HG02885 (cell line): Measurements from ENCODE around the gene EPS8L3.
"Not testable (repeated sequence)": the region's sequence is repeated elsewhere in the genome, so short reads cannot be mapped to it uniquely, and the experiment has no call there.

Source experiments
- ATAC-seq: cut with Tn5 transposase; IDR thresholded peaks from one replicate; pipeline ENCODE4 v1.9.1; 2021; ENCODE audit warnings: mild to moderate bottlenecking; ENCODE audit not compliant: unreplicated experiment, poor library complexity

EPS8L3 gene

DNA sequence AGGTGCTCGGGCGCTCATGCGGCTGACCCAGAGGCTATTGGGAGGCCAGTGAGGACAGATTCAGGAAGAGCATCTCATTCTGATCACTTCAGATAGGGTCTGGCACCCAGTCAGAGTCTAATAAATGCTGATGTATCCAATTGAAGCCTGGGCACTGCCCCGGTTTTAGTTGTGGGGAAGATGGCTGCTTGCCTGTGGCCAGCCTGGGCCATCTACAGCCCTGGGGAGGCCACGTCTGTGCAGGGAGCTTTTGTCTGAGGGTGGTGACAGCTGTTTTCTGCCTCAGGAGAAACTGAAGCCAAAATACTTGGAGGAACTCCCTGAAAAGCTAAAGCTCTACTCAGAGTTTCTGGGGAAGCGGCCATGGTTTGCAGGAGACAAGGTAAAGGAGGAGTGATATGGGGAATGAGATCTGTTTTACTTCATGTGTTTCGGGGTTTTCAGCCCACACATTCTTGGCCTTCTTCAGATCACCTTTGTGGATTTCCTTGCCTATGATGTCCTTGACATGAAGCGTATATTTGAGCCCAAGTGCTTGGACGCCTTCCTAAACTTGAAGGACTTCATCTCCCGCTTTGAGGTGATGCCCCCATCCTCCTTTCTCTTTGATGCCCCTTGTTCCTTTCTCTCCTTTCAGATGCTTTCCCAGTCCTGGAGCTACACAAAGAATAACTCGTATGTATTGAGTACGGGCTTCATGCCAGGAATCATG lies 48.9 kb downstream of the EPS8L3 start:
- no peak for ATAC-seq

DNA sequence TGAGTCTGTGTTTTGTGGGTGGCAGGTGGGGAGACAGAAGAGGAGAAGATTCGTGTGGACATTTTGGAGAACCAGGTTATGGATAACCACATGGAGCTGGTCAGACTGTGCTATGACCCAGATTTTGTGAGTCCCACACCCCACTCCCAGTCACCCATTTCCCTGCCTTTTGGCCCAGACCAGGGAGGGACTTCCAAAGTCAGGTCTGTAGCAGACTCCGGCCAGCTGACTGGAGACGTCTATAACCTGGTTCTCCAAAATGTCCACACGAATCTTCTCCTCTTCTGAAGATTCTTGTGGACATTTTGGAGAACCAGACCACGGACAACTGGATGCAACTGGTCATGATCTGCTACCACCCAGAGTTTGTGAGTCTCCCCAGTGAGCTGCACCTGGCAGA lies 50.1 kb downstream of the EPS8L3 start:
- ATAC-seq: no peak

DNA sequence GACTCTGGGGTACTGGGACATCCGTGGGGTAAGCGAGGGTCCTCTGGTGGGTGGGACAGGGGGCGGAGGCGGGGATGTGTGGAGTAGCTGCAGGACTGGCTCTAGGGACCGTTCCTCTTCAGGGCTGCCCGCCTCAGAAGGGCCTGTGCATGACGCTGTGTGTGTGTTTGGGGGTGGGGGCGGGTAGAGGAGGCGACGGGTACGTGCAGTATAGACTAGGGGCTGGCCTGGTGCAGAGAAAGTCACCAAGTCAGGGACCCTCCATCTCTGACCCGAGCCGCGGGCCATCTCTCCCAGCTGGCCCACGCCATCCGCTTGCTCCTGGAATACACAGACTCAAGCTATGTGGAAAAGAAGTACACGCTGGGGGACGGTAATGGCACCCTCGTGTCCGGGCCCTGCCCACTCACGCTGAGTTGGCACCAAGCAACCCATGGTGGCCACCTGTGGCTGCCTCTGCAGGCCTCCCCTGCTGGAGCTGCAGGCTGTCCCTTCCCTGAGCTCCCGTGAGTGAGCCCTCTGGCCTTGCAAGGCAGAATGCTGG lies 51.3 kb downstream of the EPS8L3 start:
- ATAC-seq: no peak

GRCh38 chr1:109711593-109712320 lies 52.0 kb downstream of the EPS8L3 start, which contains the start of gene GSTM5:
Gene GSTM5, plus strand, starts transcription at chr1:109712251. Its CDS starts 62 bp downstream, at chr1:109712313.
- ATAC-seq: not testable (repeated sequence)

- not testable (repeated sequence) for ATAC-seq
Observed at GRCh38 chr1:109709822-109710221, 53.9 kb downstream of the EPS8L3 start.

DNA sequence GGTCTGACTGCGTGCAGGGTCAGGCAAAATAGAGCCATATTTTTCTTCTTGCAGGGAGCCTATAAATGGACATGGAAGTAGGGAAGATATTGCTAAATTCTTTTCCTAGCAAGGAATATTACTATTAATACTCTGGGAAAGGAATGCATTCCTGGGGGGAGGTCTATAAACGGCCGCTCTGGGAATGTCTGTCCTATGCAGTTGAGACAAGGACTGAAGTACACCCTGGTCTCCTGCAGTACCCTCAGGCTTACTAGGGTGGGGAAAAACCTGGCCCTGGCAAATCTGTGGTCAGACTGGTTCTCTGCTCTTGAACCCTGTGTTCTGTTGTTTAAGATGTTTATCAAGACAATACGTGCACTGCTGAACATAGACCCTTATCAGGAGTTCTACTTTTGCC lies 54.8 kb downstream of the EPS8L3 start:
- not testable (repeated sequence) for ATAC-seq

- no peak for ATAC-seq
Observed at GRCh38 chr1:109705411-109705810, 58.3 kb downstream of the EPS8L3 start.

DNA sequence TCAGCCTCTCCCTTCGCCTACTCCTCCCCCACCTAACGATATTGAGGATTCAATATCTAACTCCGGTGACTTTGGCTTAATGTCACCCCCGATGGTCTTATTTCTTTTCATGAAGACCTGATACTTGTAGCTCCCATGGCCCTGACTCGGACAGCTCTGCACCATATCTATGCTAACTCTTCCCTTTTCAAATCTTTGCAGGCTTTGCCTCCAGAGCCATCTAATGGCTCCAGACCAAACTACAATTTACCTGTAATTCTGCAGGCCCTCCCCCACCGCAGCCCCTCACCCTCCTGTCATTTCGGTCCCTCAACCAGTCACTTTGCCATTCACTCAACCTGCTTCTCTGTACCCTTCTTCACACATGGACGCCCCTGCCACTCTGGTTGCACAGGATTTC lies 59.5 kb downstream of the EPS8L3 start:
- no peak for ATAC-seq

- ATAC-seq: not testable (repeated sequence)
Observed at GRCh38 chr1:109702940-109703339, 60.8 kb downstream of the EPS8L3 start.
